Naive thymus-derived CD8-positive, alpha-beta T cell (primary cell): ENCODE results near the gene ZNF750. TPM values are rescaled to one million over a fixed set of nuclear protein-coding genes. Genes with fewer than 3 reads are reported as not detected.

Source experiments
- ATAC-seq, 2 donors: fragments of 150-1000 bp; cut with Tn5 transposase in 1 of 2; sonication (Bioruptor Pico), chemical (Tn5 transposase) in 1 of 2; 1 replicate in 1 of 2; 2 replicates in 1 of 2; pipeline ENCODE4 v1.10.0; 2021; ENCODE audit warnings: mild to moderate bottlenecking in 2 of 2, moderate library complexity in 2 of 2
- POLR2A ChIA-PET: fragments of 350-600 bp; sonication (Branson Sonifier 250); formaldehyde crosslinking; loops from one replicate; lab custom pipeline; 2021; ENCODE audit warnings: antibody characterized with exemption; lab: Charles Lee
- DNase-seq, 10 donors: peaks; one replicate each; pipeline versions ENCODE4 v3.0.0 to v3.0.0-alpha.2; 2020 to 2022
- H3K27ac Mint-ChIP-seq, 10 donors: one replicate each; pipeline ENCODE4 v1.8.0; 2020 to 2022; ENCODE audit warnings: mild to moderate bottlenecking in 10 of 10, mixed read lengths in 10 of 10, moderate library complexity in 4 of 10, inconsistent platforms in 1 of 10
- H3K27me3 Mint-ChIP-seq, 5 donors: one replicate each; pipeline ENCODE4 v1.8.0; 2021 to 2022; ENCODE audit warnings: mixed read lengths in 5 of 5
- H3K36me3 Mint-ChIP-seq, 3 donors: one replicate each; pipeline ENCODE4 v1.8.0; 2020 to 2022; ENCODE audit warnings: mixed read lengths in 3 of 3, mild to moderate bottlenecking in 2 of 3, inconsistent platforms in 1 of 3
- H3K4me1 Mint-ChIP-seq, 4 donors: one replicate each; pipeline ENCODE4 v1.8.0; 2021 to 2022; ENCODE audit warnings: mixed read lengths in 4 of 4
- H3K4me3 Mint-ChIP-seq, 10 donors: one replicate each; pipeline ENCODE4 v1.8.0; 2020 to 2022; ENCODE audit warnings: mild to moderate bottlenecking in 10 of 10, mixed read lengths in 10 of 10, moderate library complexity in 6 of 10, inconsistent platforms in 1 of 10
- H3K9me3 Mint-ChIP-seq, 9 donors: one replicate each; pipeline ENCODE4 v1.8.0; 2020 to 2022; ENCODE audit warnings: mixed read lengths in 9 of 9, mild to moderate bottlenecking in 3 of 9, inconsistent platforms in 1 of 9, moderate library complexity in 1 of 9
- polyA plus RNA-seq, 3 donors: library from polyadenylated mRNA; unstranded; fragments of 300-500 nt; fragmentation: Illumina TruSeq; gene quantifications; one replicate each; pipeline ENCODE4 v1.2.3, GENCODE V29; 2021
- total RNA-seq, 8 experiments: library from RNA in 2 of 8; stranded (reverse) in 2 of 8; gene quantifications; one replicate each; pipeline ENCODE4 v1.2.3 and lab custom pipeline; 2021 to 2026

ZNF750 gene
- total and polyA plus RNA-seq, 5 experiments from 2014 or later, result not detected

GRCh38 chr17:82838386-82839063, 1.3 kb downstream of the ZNF750 start:
- Mint-ChIP-seq H3K27ac (peak overlapping the region in 1 of 10 donors; percentile 32), H3K4me3 (no peak overlapping the region), H3K4me1 (peaks cover 0 to 16% (median 5%) of the 10 kb centered on the region in 4 donors), H3K27me3 (no peaks in the 10 kb centered on the region), H3K36me3 (peaks cover 0 to 12% (median 2%) of the 10 kb centered on the region in 3 donors), H3K9me3 (no peaks in the 10 kb centered on the region)
- POLR2A ChIA-PET, result interaction anchor here (3.6 kb wide), 1 partner anchor 25 kb away, joined by 15 read pairs; no protein-coding TSS in a partner anchor
- DNase-seq (peak in 1 of 10 donors; percentile 24), ATAC-seq (no peak)

GRCh38 chr17:82837586-82838320, 2.1 kb downstream of the ZNF750 start:
- Mint-ChIP-seq H3K4me1 (peaks cover 0 to 16% (median 5%) of the 10 kb centered on the region in 4 donors), H3K4me3 (no peak overlapping the region), H3K27ac (peak overlapping the region in 5 of 10 donors; percentile 29 to 39 (median 32)), H3K36me3 (peaks cover 0 to 12% (median 2%) of the 10 kb centered on the region in 3 donors), H3K27me3 (no peaks in the 10 kb centered on the region), H3K9me3 (no peaks in the 10 kb centered on the region)
- POLR2A ChIA-PET, result interaction anchor here (3.6 kb wide), 1 partner anchor 26 kb away, joined by 15 read pairs; no protein-coding TSS in a partner anchor
- peak in 1 of 10 donors; percentile 32 for DNase-seq
- ATAC-seq, result no peak

DNA sequence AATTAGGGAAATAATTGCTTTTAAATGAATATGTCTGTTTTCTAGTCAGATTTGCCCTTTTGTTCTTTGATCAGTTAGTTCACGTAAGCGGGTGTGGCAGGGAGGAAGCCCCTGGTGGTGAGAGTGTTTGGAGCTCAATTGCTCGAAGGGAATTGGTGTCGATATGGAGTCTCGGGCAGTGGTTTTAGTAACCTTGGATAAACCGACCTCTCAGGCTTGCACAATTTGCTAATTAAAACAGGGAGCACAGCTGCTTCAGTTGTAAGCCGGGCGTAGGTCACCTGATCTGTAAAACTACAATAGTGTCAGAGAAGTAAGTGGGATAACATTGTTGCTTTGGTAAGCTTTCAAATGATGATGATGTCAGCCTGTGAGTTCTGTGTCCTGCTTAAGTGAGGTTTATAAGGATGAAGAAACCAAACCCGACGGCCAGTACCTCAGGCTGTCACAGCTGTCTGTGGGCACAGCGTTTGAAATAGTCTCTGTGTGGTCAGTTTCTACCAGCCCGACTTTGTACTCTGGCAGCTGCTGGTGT, 2.9 kb downstream of the ZNF750 start:
- POLR2A ChIA-PET, result interaction anchor here (0.7 to 3.6 kb wide), 4 partner anchors 23 to 105 kb away, joined by 3 to 15 read pairs (median 4); no protein-coding TSS in a partner anchor
- Mint-ChIP-seq H3K36me3 (peaks cover 0 to 15% (median 2%) of the 10 kb centered on the region in 3 donors), H3K4me3 (no peak overlapping the region), H3K27ac (peak overlapping the region in 3 of 10 donors; percentile 4 to 82 (median 71)), H3K9me3 (no peaks in the 10 kb centered on the region), H3K27me3 (no peaks in the 10 kb centered on the region), H3K4me1 (peaks cover 0 to 16% (median 4%) of the 10 kb centered on the region in 4 donors)
- DNase-seq (peak in 1 of 10 donors; percentile 37), ATAC-seq (no peak)

DNA sequence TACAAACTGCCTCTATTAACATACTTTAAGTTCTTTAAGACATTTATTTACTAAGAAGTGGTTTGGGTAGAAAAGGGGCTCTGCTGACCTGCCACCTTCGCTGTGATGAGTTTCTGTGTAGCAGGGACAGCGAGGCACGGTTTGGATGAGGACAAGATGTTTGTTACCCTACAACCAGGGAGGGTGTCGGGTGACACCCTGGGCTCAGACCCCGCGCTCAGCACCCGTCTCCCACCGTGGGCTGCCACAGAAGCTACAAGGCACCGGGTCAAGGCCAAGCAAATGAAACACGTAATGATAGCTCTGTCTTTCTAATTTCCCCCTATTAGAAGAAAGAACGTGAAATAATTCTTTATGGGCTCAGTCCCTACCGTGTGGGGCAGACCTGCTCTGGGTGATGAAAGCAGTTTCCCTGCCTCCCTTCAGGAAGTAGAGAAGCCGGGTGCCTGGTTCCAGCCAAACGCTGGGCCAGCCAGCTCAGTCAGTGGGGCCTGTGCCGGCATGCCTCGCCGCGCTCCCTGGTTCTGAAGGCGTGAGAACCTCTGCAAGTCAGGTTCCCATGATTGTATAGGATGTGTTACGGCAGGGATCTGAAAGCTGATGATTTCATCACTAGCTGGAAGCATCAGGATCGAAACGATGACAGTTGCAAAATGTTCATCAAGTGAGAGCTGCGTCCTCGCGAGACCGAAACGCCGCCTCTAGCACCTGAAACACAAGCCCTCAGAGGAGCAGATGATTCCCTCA, 3.9 kb downstream of the ZNF750 start:
- ATAC-seq, result no peak
- POLR2A ChIA-PET, result interaction anchor here (1.2 to 3.6 kb wide), 2 partner anchors 24 to 28 kb away, joined by 3 to 15 read pairs; no protein-coding TSS in a partner anchor
- DNase-seq, result peak in 1 of 10 donors; percentile 13
- Mint-ChIP-seq H3K27me3 (no peaks in the 10 kb centered on the region), H3K4me1 (peaks cover 0 to 16% (median 4%) of the 10 kb centered on the region in 4 donors), H3K9me3 (no peaks in the 10 kb centered on the region), H3K36me3 (peaks cover 0 to 15% (median 2%) of the 10 kb centered on the region in 3 donors), H3K4me3 (no peak overlapping the region), H3K27ac (no peak overlapping the region)

- POLR2A ChIA-PET, result no interaction called here
- DNase-seq (no peak), ATAC-seq (no peak)
- no peaks in the 10 kb centered on the region for H3K9me3 Mint-ChIP-seq
- no peak overlapping the region for H3K4me3 Mint-ChIP-seq
- H3K27me3 Mint-ChIP-seq, result no peaks in the 10 kb centered on the region
- peaks cover 0 to 17% (median 2%) of the 10 kb centered on the region in 3 donors for H3K36me3 Mint-ChIP-seq
- H3K4me1 Mint-ChIP-seq, result peaks cover 0 to 16% (median 4%) of the 10 kb centered on the region in 4 donors
- no peak overlapping the region for H3K27ac Mint-ChIP-seq
Measured at GRCh38 chr17:82835122-82835521, 4.7 kb downstream of the ZNF750 start.

GRCh38 chr17:82832881-82833475, 6.8 kb downstream of the ZNF750 start:
- peaks cover 0 to 30% (median 5%) of the 10 kb centered on the region in 3 donors for H3K36me3 Mint-ChIP-seq
- DNase-seq (peak in 1 of 10 donors; percentile 44), ATAC-seq (no peak)
- POLR2A ChIA-PET, result no interaction called here
- H3K27ac Mint-ChIP-seq, result peak overlapping the region in 3 of 10 donors; percentile 4 to 75 (median 73)
- H3K9me3 Mint-ChIP-seq, result no peaks in the 10 kb centered on the region
- H3K4me1 Mint-ChIP-seq, result peaks cover 5 to 15% (median 7%) of the 10 kb centered on the region in 4 donors
- H3K4me3 Mint-ChIP-seq, result no peak overlapping the region
- H3K27me3 Mint-ChIP-seq, result no peaks in the 10 kb centered on the region

- Mint-ChIP-seq H3K4me1 (peaks cover 7 to 9% (median 7%) of the 10 kb centered on the region in 4 donors), H3K27ac (peak overlapping the region in 2 of 10 donors; percentile 73 to 75), H3K4me3 (no peak overlapping the region), H3K9me3 (no peaks in the 10 kb centered on the region), H3K27me3 (no peaks in the 10 kb centered on the region), H3K36me3 (peaks cover 0 to 33% (median 5%) of the 10 kb centered on the region in 3 donors)
- DNase-seq (peak in 1 of 10 donors; percentile 43), ATAC-seq (no peak)
- POLR2A ChIA-PET, result no interaction called here
Measured at GRCh38 chr17:82832411-82832810, 7.4 kb downstream of the ZNF750 start.

GRCh38 chr17:82831818-82832200, 8.0 kb downstream of the ZNF750 start:
- H3K36me3 Mint-ChIP-seq, result peaks cover 0 to 33% (median 5%) of the 10 kb centered on the region in 3 donors

GRCh38 chr17:82831041-82831817, 8.6 kb downstream of the ZNF750 start:
- DNase-seq (peak in 1 of 10 donors; percentile 48), ATAC-seq (no peak)
- Mint-ChIP-seq H3K27ac (peak overlapping the region in 2 of 10 donors; percentile 27 to 68), H3K9me3 (no peaks in the 10 kb centered on the region), H3K4me1 (peaks cover 0 to 8% (median 6%) of the 10 kb centered on the region in 4 donors), H3K27me3 (no peaks in the 10 kb centered on the region), H3K36me3 (peaks cover 0 to 32% (median 5%) of the 10 kb centered on the region in 3 donors), H3K4me3 (no peak overlapping the region)
- POLR2A ChIA-PET, result no interaction called here

More at GRCh38 chr17:82831818-82832200, 8.0 kb downstream of the ZNF750 start:
- H3K27me3 Mint-ChIP-seq, result no peaks in the 10 kb centered on the region
- peaks cover 3 to 8% (median 7%) of the 10 kb centered on the region in 4 donors for H3K4me1 Mint-ChIP-seq
- POLR2A ChIA-PET, result no interaction called here
- DNase-seq (peak in 1 of 10 donors; percentile 15), ATAC-seq (no peak)
- no peaks in the 10 kb centered on the region for H3K9me3 Mint-ChIP-seq
- no peak overlapping the region for H3K4me3 Mint-ChIP-seq
- H3K27ac Mint-ChIP-seq, result no peak overlapping the region

GRCh38 chr17:82830249-82830661, 9.6 kb downstream of the ZNF750 start:
- POLR2A ChIA-PET, result no interaction called here
- peaks cover 0 to 8% (median 6%) of the 10 kb centered on the region in 4 donors for H3K4me1 Mint-ChIP-seq
- DNase-seq (peak in 1 of 10 donors; percentile 56), ATAC-seq (no peak)
- peaks cover 0 to 26% (median 5%) of the 10 kb centered on the region in 3 donors for H3K36me3 Mint-ChIP-seq
- no peaks in the 10 kb centered on the region for H3K9me3 Mint-ChIP-seq
- H3K4me3 Mint-ChIP-seq, result no peak overlapping the region
- H3K27ac Mint-ChIP-seq, result no peak overlapping the region
- H3K27me3 Mint-ChIP-seq, result no peaks in the 10 kb centered on the region

GRCh38 chr17:82828875-82829487, 10.8 kb downstream of the ZNF750 start:
- Mint-ChIP-seq H3K4me1 (peaks cover 0 to 7% (median 5%) of the 10 kb centered on the region in 4 donors), H3K9me3 (no peaks in the 10 kb centered on the region), H3K27me3 (no peaks in the 10 kb centered on the region), H3K36me3 (peaks cover 0 to 33% (median 2%) of the 10 kb centered on the region in 3 donors), H3K27ac (no peak overlapping the region), H3K4me3 (no peak overlapping the region)
- POLR2A ChIA-PET, result no interaction called here
- DNase-seq (peak in 1 of 10 donors; percentile 43), ATAC-seq (no peak)
